ENCODE measurements around the gene ZNF385B.
A peak's percentile ranks its signal among the peaks of the same experiment; 100 is the strongest.

Gene ZNF385B

GRCh38 chr2:179612591-179613298, 248.7 kb downstream of the ZNF385B start:
- Histone ChIP-seq H3K4me3 (ENCODE audit: low read length) (no peak overlapping the region), H3K27me3 (ENCODE audit: insufficient read depth, low read length) (no peaks in the 10 kb centered on the region), H2AFZ (ENCODE audit: low read depth, low read length) (no peak overlapping the region), H3K36me3 (ENCODE audit: insufficient read depth, low read length) (no peaks in the 10 kb centered on the region), H3K9me3 (ENCODE audit: low read length) (no peaks in the 10 kb centered on the region), H3K4me1 (ENCODE audit: insufficient read depth, low read length) (peaks cover 5% of the 10 kb centered on the region)

- H3K4me3 ChIP-seq (ENCODE audit: low read length), result no peak overlapping the region
- no peaks in the 10 kb centered on the region for H3K36me3 ChIP-seq (ENCODE audit: insufficient read depth, low read length)
- peaks cover 5% of the 10 kb centered on the region for H3K4me1 ChIP-seq (ENCODE audit: insufficient read depth, low read length)
- no peak overlapping the region for H2AFZ ChIP-seq (ENCODE audit: low read depth, low read length)
- H3K9me3 ChIP-seq (ENCODE audit: low read length), result no peaks in the 10 kb centered on the region
- H3K27me3 ChIP-seq (ENCODE audit: insufficient read depth, low read length), result no peaks in the 10 kb centered on the region
Measured at GRCh38 chr2:179612108-179612507, 249.3 kb downstream of the ZNF385B start.

GRCh38 chr2:179606141-179606540, 255.3 kb downstream of the ZNF385B start:
- no peak overlapping the region for H2AFZ ChIP-seq (ENCODE audit: low read depth, low read length)
- no peak overlapping the region for H3K4me3 ChIP-seq (ENCODE audit: low read length)
- H3K36me3 ChIP-seq (ENCODE audit: insufficient read depth, low read length), result no peaks in the 10 kb centered on the region
- H3K4me1 ChIP-seq (ENCODE audit: insufficient read depth, low read length), result peaks cover 7% of the 10 kb centered on the region
- H3K9me3 ChIP-seq (ENCODE audit: low read length), result no peaks in the 10 kb centered on the region
- no peaks in the 10 kb centered on the region for H3K27me3 ChIP-seq (ENCODE audit: insufficient read depth, low read length)

GRCh38 chr2:179605341-179605740, 256.1 kb downstream of the ZNF385B start:
- H3K36me3 ChIP-seq (ENCODE audit: insufficient read depth, low read length), result no peaks in the 10 kb centered on the region
- H2AFZ ChIP-seq (ENCODE audit: low read depth, low read length), result no peak overlapping the region
- no peaks in the 10 kb centered on the region for H3K27me3 ChIP-seq (ENCODE audit: insufficient read depth, low read length)
- H3K4me1 ChIP-seq (ENCODE audit: insufficient read depth, low read length), result peaks cover 7% of the 10 kb centered on the region
- H3K9me3 ChIP-seq (ENCODE audit: low read length), result no peaks in the 10 kb centered on the region
- no peak overlapping the region for H3K4me3 ChIP-seq (ENCODE audit: low read length)

GRCh38 chr2:179604598-179604997, 256.8 kb downstream of the ZNF385B start:
- Histone ChIP-seq H2AFZ (ENCODE audit: low read depth, low read length) (no peak overlapping the region), H3K27me3 (ENCODE audit: insufficient read depth, low read length) (no peaks in the 10 kb centered on the region), H3K36me3 (ENCODE audit: insufficient read depth, low read length) (no peaks in the 10 kb centered on the region), H3K4me1 (ENCODE audit: insufficient read depth, low read length) (peaks cover 7% of the 10 kb centered on the region), H3K9me3 (ENCODE audit: low read length) (no peaks in the 10 kb centered on the region), H3K4me3 (ENCODE audit: low read length) (no peak overlapping the region)

- Histone ChIP-seq H3K9me3 (ENCODE audit: low read length) (no peaks in the 10 kb centered on the region), H3K27me3 (ENCODE audit: insufficient read depth, low read length) (no peaks in the 10 kb centered on the region), H3K4me3 (ENCODE audit: low read length) (no peak overlapping the region), H2AFZ (ENCODE audit: low read depth, low read length) (no peak overlapping the region), H3K36me3 (ENCODE audit: insufficient read depth, low read length) (no peaks in the 10 kb centered on the region), H3K4me1 (ENCODE audit: insufficient read depth, low read length) (peaks cover 3% of the 10 kb centered on the region)
Measured at GRCh38 chr2:179602452-179602851, 259.0 kb downstream of the ZNF385B start.

GRCh38 chr2:179596018-179596417, 265.4 kb downstream of the ZNF385B start:
- Histone ChIP-seq H3K4me1 (ENCODE audit: insufficient read depth, low read length) (no peaks in the 10 kb centered on the region), H3K27me3 (ENCODE audit: insufficient read depth, low read length) (no peaks in the 10 kb centered on the region), H3K4me3 (ENCODE audit: low read length) (no peak overlapping the region), H2AFZ (ENCODE audit: low read depth, low read length) (peak overlapping the region; percentile 43), H3K36me3 (ENCODE audit: insufficient read depth, low read length) (no peaks in the 10 kb centered on the region), H3K9me3 (ENCODE audit: low read length) (no peaks in the 10 kb centered on the region)

GRCh38 chr2:179595284-179595683, 266.1 kb downstream of the ZNF385B start:
- H3K27me3 ChIP-seq (ENCODE audit: insufficient read depth, low read length), result no peaks in the 10 kb centered on the region
- no peak overlapping the region for H3K4me3 ChIP-seq (ENCODE audit: low read length)
- H2AFZ ChIP-seq (ENCODE audit: low read depth, low read length), result no peak overlapping the region
- H3K36me3 ChIP-seq (ENCODE audit: insufficient read depth, low read length), result no peaks in the 10 kb centered on the region
- no peaks in the 10 kb centered on the region for H3K4me1 ChIP-seq (ENCODE audit: insufficient read depth, low read length)
- H3K9me3 ChIP-seq (ENCODE audit: low read length), result no peaks in the 10 kb centered on the region

- no peaks in the 10 kb centered on the region for H3K9me3 ChIP-seq (ENCODE audit: low read length)
- no peak overlapping the region for H2AFZ ChIP-seq (ENCODE audit: low read depth, low read length)
- peaks cover 4% of the 10 kb centered on the region for H3K4me1 ChIP-seq (ENCODE audit: insufficient read depth, low read length)
- no peaks in the 10 kb centered on the region for H3K27me3 ChIP-seq (ENCODE audit: insufficient read depth, low read length)
- no peaks in the 10 kb centered on the region for H3K36me3 ChIP-seq (ENCODE audit: insufficient read depth, low read length)
- no peak overlapping the region for H3K4me3 ChIP-seq (ENCODE audit: low read length)
Measured at GRCh38 chr2:179594268-179595112, 266.9 kb downstream of the ZNF385B start.

- H3K36me3 ChIP-seq (ENCODE audit: insufficient read depth, low read length), result no peaks in the 10 kb centered on the region
- no peak overlapping the region for H2AFZ ChIP-seq (ENCODE audit: low read depth, low read length)
- peaks cover 16% of the 10 kb centered on the region for H3K4me1 ChIP-seq (ENCODE audit: insufficient read depth, low read length)
- no peaks in the 10 kb centered on the region for H3K9me3 ChIP-seq (ENCODE audit: low read length)
- H3K27me3 ChIP-seq (ENCODE audit: insufficient read depth, low read length), result no peaks in the 10 kb centered on the region
- no peak overlapping the region for H3K4me3 ChIP-seq (ENCODE audit: low read length)
Measured at GRCh38 chr2:179593323-179593722, 268.1 kb downstream of the ZNF385B start.

GRCh38 chr2:179592167-179592936, 269.1 kb downstream of the ZNF385B start:
- H3K27me3 ChIP-seq (ENCODE audit: insufficient read depth, low read length), result no peaks in the 10 kb centered on the region
- peaks cover 18% of the 10 kb centered on the region for H3K4me1 ChIP-seq (ENCODE audit: insufficient read depth, low read length)
- no peaks in the 10 kb centered on the region for H3K9me3 ChIP-seq (ENCODE audit: low read length)
- H3K4me3 ChIP-seq (ENCODE audit: low read length), result no peak overlapping the region
- no peak overlapping the region for H2AFZ ChIP-seq (ENCODE audit: low read depth, low read length)
- no peaks in the 10 kb centered on the region for H3K36me3 ChIP-seq (ENCODE audit: insufficient read depth, low read length)

- H3K27me3 ChIP-seq (ENCODE audit: insufficient read depth, low read length), result no peaks in the 10 kb centered on the region
- no peaks in the 10 kb centered on the region for H3K36me3 ChIP-seq (ENCODE audit: insufficient read depth, low read length)
- H2AFZ ChIP-seq (ENCODE audit: low read depth, low read length), result no peak overlapping the region
- no peaks in the 10 kb centered on the region for H3K9me3 ChIP-seq (ENCODE audit: low read length)
- H3K4me3 ChIP-seq (ENCODE audit: low read length), result no peak overlapping the region
- H3K4me1 ChIP-seq (ENCODE audit: insufficient read depth, low read length), result peaks cover 18% of the 10 kb centered on the region
Measured at GRCh38 chr2:179591690-179592089, 269.7 kb downstream of the ZNF385B start.

Measured in neuron (in vitro differentiated cells).